ENCODE results near the gene GTF2IRD1. TPM values are rescaled to one million over a fixed set of nuclear protein-coding genes. Genes with fewer than 3 reads are reported as not detected.
A peak's percentile ranks its signal among the peaks of the same experiment; 100 is the strongest.
"Not testable (repeated sequence)": the region's sequence is repeated elsewhere in the genome, so short reads cannot be mapped to it uniquely, and the experiment has no call there.

GTF2IRD1 gene
- total RNA-seq, 1 experiment from 2014 or later: 14.9 TPM

- POLR2A ChIA-PET (ENCODE audit: unreplicated experiment): no interaction called here
- CTCF ChIA-PET: no interaction called here
Observed at GRCh38 chr7:74417419-74417971, 36.2 kb upstream of the GTF2IRD1 start.

DNA sequence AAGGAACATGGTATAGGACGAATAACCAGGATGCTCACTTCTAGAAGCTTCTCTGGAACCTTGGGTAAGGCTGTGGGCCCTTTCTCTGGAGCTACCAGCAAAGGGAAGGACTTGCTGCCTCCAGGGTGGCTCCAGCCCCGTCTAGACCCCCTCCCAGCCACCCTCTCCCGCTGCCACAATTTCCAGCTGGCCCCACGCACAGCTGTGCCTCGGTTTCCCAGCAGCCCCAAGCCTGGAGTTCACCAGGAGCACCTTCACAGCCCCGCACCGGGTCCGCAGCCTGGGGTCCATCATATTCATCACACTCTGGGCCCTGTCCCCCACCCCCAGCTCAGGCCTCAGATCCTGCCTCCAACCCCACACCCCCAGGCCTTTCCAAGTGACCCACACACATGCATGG is 35.6 kb upstream of the GTF2IRD1 start:
- H3K9me3 ChIP-seq (ENCODE audit: low read length): no peaks in the 10 kb centered on the region
- no peaks in the 10 kb centered on the region for H3K27me3 ChIP-seq (ENCODE audit: low read length)
- BruUV-seq (replicated peaks): no TSS peak
- H3K9ac ChIP-seq (ENCODE audit: low read length): no peak overlapping the region
- no peaks in the 10 kb centered on the region for H3K36me3 ChIP-seq (ENCODE audit: low read depth, low read length)
- POLR2A ChIA-PET (ENCODE audit: unreplicated experiment): no interaction called here
- intact Hi-C loops (cut with micrococcal nuclease): no loop called here
- peak overlapping the region; percentile 73; the same call in 1 of the 2 replicates for H2AFZ ChIP-seq (ENCODE audit: low read length)
- no peaks in the 10 kb centered on the region for H3K79me2 ChIP-seq (ENCODE audit: low read length)
- CTCF ChIA-PET: no interaction called here
- TF ChIP-seq, protein P1, sequence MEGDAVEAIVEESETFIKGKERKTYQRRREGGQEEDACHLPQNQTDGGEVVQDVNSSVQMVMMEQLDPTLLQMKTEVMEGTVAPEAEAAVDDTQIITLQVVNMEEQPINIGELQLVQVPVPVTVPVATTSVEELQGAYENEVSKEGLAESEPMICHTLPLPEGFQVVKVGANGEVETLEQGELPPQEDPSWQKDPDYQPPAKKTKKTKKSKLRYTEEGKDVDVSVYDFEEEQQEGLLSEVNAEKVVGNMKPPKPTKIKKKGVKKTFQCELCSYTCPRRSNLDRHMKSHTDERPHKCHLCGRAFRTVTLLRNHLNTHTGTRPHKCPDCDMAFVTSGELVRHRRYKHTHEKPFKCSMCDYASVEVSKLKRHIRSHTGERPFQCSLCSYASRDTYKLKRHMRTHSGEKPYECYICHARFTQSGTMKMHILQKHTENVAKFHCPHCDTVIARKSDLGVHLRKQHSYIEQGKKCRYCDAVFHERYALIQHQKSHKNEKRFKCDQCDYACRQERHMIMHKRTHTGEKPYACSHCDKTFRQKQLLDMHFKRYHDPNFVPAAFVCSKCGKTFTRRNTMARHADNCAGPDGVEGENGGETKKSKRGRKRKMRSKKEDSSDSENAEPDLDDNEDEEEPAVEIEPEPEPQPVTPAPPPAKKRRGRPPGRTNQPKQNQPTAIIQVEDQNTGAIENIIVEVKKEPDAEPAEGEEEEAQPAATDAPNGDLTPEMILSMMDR (conservative IDR thresholded peaks at IDR 0.05; ENCODE audit: low read depth, low read length): no peak
- H3K9me2 ChIP-seq (replicated peaks; ENCODE audit: low read length): no peaks in the 10 kb centered on the region
- H3K4me2 ChIP-seq (ENCODE audit: low read length): no peak overlapping the region
- H4K20me1 ChIP-seq (ENCODE audit: low read length): no peaks in the 10 kb centered on the region
- H3K27ac ChIP-seq (ENCODE audit: low read length): no peak overlapping the region
- DNase-seq: no peak
- H3F3A ChIP-seq (ENCODE audit: low read length, unreplicated experiment): no peaks in the 10 kb centered on the region
- ATAC-seq: no peak
- H3K4me3 ChIP-seq (ENCODE audit: low read length): no peak overlapping the region
- H3K4me1 ChIP-seq (ENCODE audit: insufficient read depth, low read length): no peaks in the 10 kb centered on the region; the same call in 1 of the 2 replicates

More at GRCh38 chr7:74417419-74417971, 36.2 kb upstream of the GTF2IRD1 start:
- H2AFZ ChIP-seq (ENCODE audit: low read length): peak overlapping the region; percentile 73
- no TSS peak for BruUV-seq (replicated peaks)
- no peaks in the 10 kb centered on the region for H4K20me1 ChIP-seq (ENCODE audit: low read length)
- no peaks in the 10 kb centered on the region for H3K9me3 ChIP-seq (ENCODE audit: low read length)
- H3K9me2 ChIP-seq (replicated peaks; ENCODE audit: low read length): no peaks in the 10 kb centered on the region
- DNase-seq (peak; percentile 71), ATAC-seq (peak; percentile 92)
- no peak overlapping the region for H3K9ac ChIP-seq (ENCODE audit: low read length)
- intact Hi-C loops (cut with micrococcal nuclease): loop anchor here (2.0 kb wide), 3 partner anchors 33 to 149 kb away; no protein-coding TSS in a partner anchor
- no peaks in the 10 kb centered on the region for H3K27me3 ChIP-seq (ENCODE audit: low read length)
- H3K4me2 ChIP-seq (ENCODE audit: low read length): no peak overlapping the region
- TF ChIP-seq EZH2phosphoT487 (IDR thresholded peaks at IDR 0.05; ENCODE audit: borderline replicate concordance, low read length): no peak
- no peak for TF ChIP-seq EZH2 (IDR thresholded peaks at IDR 0.05; ENCODE audit: low read length, unreplicated experiment)
- TF ChIP-seq, protein P1 (conservative IDR thresholded peaks at IDR 0.05; ENCODE audit: low read depth, low read length): peak; percentile 91
- no peaks in the 10 kb centered on the region; the same call in 1 of the 2 replicates for H3K4me1 ChIP-seq (ENCODE audit: insufficient read depth, low read length)
- no peaks in the 10 kb centered on the region for H3F3A ChIP-seq (ENCODE audit: low read length, unreplicated experiment)
- H3K36me3 ChIP-seq (ENCODE audit: low read depth, low read length): no peaks in the 10 kb centered on the region
- H3K79me2 ChIP-seq (ENCODE audit: low read length): no peaks in the 10 kb centered on the region
- H3K27ac ChIP-seq (ENCODE audit: low read length): no peak overlapping the region
- no peak overlapping the region for H3K4me3 ChIP-seq (ENCODE audit: low read length)

DNA sequence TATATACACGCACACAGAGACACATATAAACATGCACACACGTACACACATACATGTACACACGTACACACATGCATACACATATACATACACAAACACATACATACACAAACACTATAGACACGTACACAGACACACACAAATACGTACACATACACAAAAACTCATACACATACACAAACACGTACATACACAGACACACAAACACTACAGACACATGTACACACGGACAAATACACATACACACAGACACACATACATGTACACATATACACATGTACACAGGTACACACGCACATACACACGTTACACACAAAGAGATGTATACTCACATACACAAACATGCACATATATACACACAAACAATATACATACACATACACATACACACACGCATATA is 35.2 kb upstream of the GTF2IRD1 start:
- Histone ChIP-seq H3K36me3 (ENCODE audit: low read depth, low read length) (no peaks in the 10 kb centered on the region), H3K9me3 (ENCODE audit: low read length) (no peaks in the 10 kb centered on the region), H2AFZ (ENCODE audit: low read length) (no peak overlapping the region), H4K20me1 (ENCODE audit: low read length) (no peaks in the 10 kb centered on the region), H3K4me3 (ENCODE audit: low read length) (no peak overlapping the region), H3K9ac (ENCODE audit: low read length) (no peak overlapping the region), H3K9me2 (replicated peaks; ENCODE audit: low read length) (no peaks in the 10 kb centered on the region), H3K4me1 (ENCODE audit: insufficient read depth, low read length) (no peaks in the 10 kb centered on the region; the same call in 1 of the 2 replicates), H3K79me2 (ENCODE audit: low read length) (no peaks in the 10 kb centered on the region), H3K27me3 (ENCODE audit: low read length) (no peaks in the 10 kb centered on the region), H3K27ac (ENCODE audit: low read length) (no peak overlapping the region), H3F3A (ENCODE audit: low read length, unreplicated experiment) (no peaks in the 10 kb centered on the region), H3K4me2 (ENCODE audit: low read length) (no peak overlapping the region)
- DNase-seq (no peak), ATAC-seq (no peak)
- no TSS peak for BruUV-seq (replicated peaks)
- TF ChIP-seq, protein P1 (conservative IDR thresholded peaks at IDR 0.05; ENCODE audit: low read depth, low read length): no peak
- TF ChIP-seq EZH2 (IDR thresholded peaks at IDR 0.05; ENCODE audit: low read length, unreplicated experiment): no peak
- no peak for TF ChIP-seq EZH2phosphoT487 (IDR thresholded peaks at IDR 0.05; ENCODE audit: borderline replicate concordance, low read length)
- ChIA-PET POLR2A (ENCODE audit: unreplicated experiment) (no interaction called here), CTCF (no interaction called here)
- intact Hi-C loops (cut with micrococcal nuclease): no loop called here

DNA sequence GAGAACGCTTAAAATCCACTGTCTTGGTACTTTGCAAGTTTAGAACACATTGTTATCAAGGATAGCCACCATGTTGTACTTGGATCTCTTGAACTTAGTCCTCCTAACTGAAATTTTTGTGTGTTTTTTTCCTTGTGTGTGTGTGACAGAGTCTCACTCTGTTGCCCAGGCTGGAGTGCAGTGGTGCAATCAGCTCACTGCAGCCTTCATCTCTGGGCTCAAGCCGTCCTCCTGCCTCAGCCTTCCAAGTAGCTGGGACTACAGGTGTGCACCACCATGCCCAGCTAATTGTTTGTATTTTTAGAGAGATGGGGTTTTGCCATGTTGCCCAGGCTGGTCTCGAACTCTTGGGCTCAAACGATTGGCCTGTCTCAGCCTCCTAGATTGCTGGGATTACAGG is 34.5 kb upstream of the GTF2IRD1 start:
- H3K79me2 ChIP-seq (ENCODE audit: low read length); H4K20me1 ChIP-seq (ENCODE audit: low read length); H3K9me3 ChIP-seq (ENCODE audit: low read length); H3K4me3 ChIP-seq (ENCODE audit: low read length); POLR2A ChIA-PET (ENCODE audit: unreplicated experiment); H2AFZ ChIP-seq (ENCODE audit: low read length); H3K36me3 ChIP-seq (ENCODE audit: low read depth, low read length); intact Hi-C loops (cut with micrococcal nuclease); H3K9me2 ChIP-seq (replicated peaks; ENCODE audit: low read length); H3F3A ChIP-seq (ENCODE audit: low read length, unreplicated experiment); H3K9ac ChIP-seq (ENCODE audit: low read length); ATAC-seq; CTCF ChIA-PET; H3K4me1 ChIP-seq (ENCODE audit: insufficient read depth, low read length); H3K27ac ChIP-seq (ENCODE audit: low read length); DNase-seq; BruUV-seq (replicated peaks); H3K4me2 ChIP-seq (ENCODE audit: low read length); H3K27me3 ChIP-seq (ENCODE audit: low read length): not testable (repeated sequence)

Measured in PC-3 (cell line).